Stimulated activated CD4-positive, alpha-beta T cell treated with anti-CD3 and anti-CD28 coated beads, Interleukin-15, amount 100 ng/mL, for 1 hour (primary cell): ENCODE measurements around the gene DAPP1.
"Not testable (repeated sequence)": the region's sequence is repeated elsewhere in the genome, so short reads cannot be mapped to it uniquely, and the experiment has no call there.

Experiments
- DNase-seq, 2 donors: peaks; one replicate each; pipeline ENCODE4 v3.0.0-alpha.2; 2020; ENCODE audit warnings: low read depth in 1 of 2, low spot score in 1 of 2

Gene DAPP1

GRCh38 chr4:99822734-99823133 lies 6.1 kb downstream of the DAPP1 start:
- no peak for DNase-seq

- no peak for DNase-seq
Observed at GRCh38 chr4:99824070-99824599, 7.5 kb downstream of the DAPP1 start.

GRCh38 chr4:99825272-99825671 lies 8.6 kb downstream of the DAPP1 start:
- no peak for DNase-seq

GRCh38 chr4:99826016-99826415 lies 9.4 kb downstream of the DAPP1 start:
- no peak for DNase-seq

- no peak for DNase-seq
Observed at GRCh38 chr4:99827454-99827853, 10.8 kb downstream of the DAPP1 start.

- no peak for DNase-seq
Observed at GRCh38 chr4:99827857-99828256, 11.2 kb downstream of the DAPP1 start.

GRCh38 chr4:99828477-99828876 lies 11.8 kb downstream of the DAPP1 start:
- DNase-seq: no peak

GRCh38 chr4:99830051-99830450 lies 13.4 kb downstream of the DAPP1 start:
- not testable (repeated sequence) for DNase-seq

- DNase-seq: no peak
Observed at GRCh38 chr4:99832321-99832720, 15.7 kb downstream of the DAPP1 start.

- DNase-seq: no peak
Observed at GRCh38 chr4:99832758-99833157, 16.1 kb downstream of the DAPP1 start.

GRCh38 chr4:99833756-99834155 lies 17.1 kb downstream of the DAPP1 start:
- no peak for DNase-seq

- DNase-seq: no peak
Observed at GRCh38 chr4:99834569-99834968, 17.9 kb downstream of the DAPP1 start.

GRCh38 chr4:99835942-99836341 lies 19.3 kb downstream of the DAPP1 start:
- DNase-seq: no peak

- no peak for DNase-seq
Observed at GRCh38 chr4:99838927-99839326, 22.3 kb downstream of the DAPP1 start.

- DNase-seq: no peak
Observed at GRCh38 chr4:99841129-99841528, 24.5 kb downstream of the DAPP1 start.

GRCh38 chr4:99843413-99843812 lies 26.8 kb downstream of the DAPP1 start:
- no peak for DNase-seq

GRCh38 chr4:99844048-99844447 lies 27.4 kb downstream of the DAPP1 start:
- DNase-seq: no peak

- DNase-seq: no peak
Observed at GRCh38 chr4:99845179-99845578, 28.6 kb downstream of the DAPP1 start.

- no peak for DNase-seq
Observed at GRCh38 chr4:99845708-99846469, 29.3 kb downstream of the DAPP1 start.

GRCh38 chr4:99846891-99847290 lies 30.3 kb downstream of the DAPP1 start:
- DNase-seq: no peak

GRCh38 chr4:99847362-99847976 lies 30.8 kb downstream of the DAPP1 start:
- no peak for DNase-seq

- DNase-seq: no peak
Observed at GRCh38 chr4:99848591-99849001, 32.0 kb downstream of the DAPP1 start.
